Spleen (tissue), 11 donors: ENCODE results near the gene GRK4. TPM values are rescaled to one million over a fixed set of nuclear protein-coding genes. Genes with fewer than 3 reads are reported as not detected.

ENCODE experiments used
- DNase-seq: peaks from one replicate; pipeline ENCODE4 v3.0.0-alpha.2; 2020
- H3K27ac ChIP-seq, 8 donors: fragments of 200-600 bp; sonication (generic) in 7 of 8; 1 replicate in 4 of 8; 2 replicates in 4 of 8; pipeline versions ENCODE4 v1.5.0 to v1.8.0; 2016 to 2021; ENCODE audit warnings: inconsistent platforms in 4 of 8, mild to moderate bottlenecking in 4 of 8, moderate library complexity in 1 of 8
- H3K27me3 ChIP-seq, 7 donors: fragments of 200-600 bp; sonication (generic) in 6 of 7; replicated peaks in 1 of 7; 1 replicate in 4 of 7; 2 replicates in 3 of 7; pipeline versions ENCODE4 v1.5.0 to v1.8.0; 2016 to 2021; ENCODE audit warnings: inconsistent platforms in 3 of 7, mild to moderate bottlenecking in 1 of 7
- H3K36me3 ChIP-seq, 6 donors: fragments of 200-600 bp; sonication (generic) in 5 of 6; 1 replicate in 4 of 6; 2 replicates in 2 of 6; pipeline versions ENCODE4 v1.5.0 to v1.8.0; 2016 to 2021; ENCODE audit warnings: inconsistent platforms in 2 of 6
- H3K4me1 ChIP-seq, 6 donors: fragments of 200-600 bp; sonication (generic) in 5 of 6; 1 replicate in 3 of 6; 2 replicates in 3 of 6; pipeline versions ENCODE4 v1.5.0 to v1.8.0; 2016 to 2021; ENCODE audit warnings: inconsistent platforms in 3 of 6
- H3K4me3 ChIP-seq, 8 donors: fragments of 200-600 bp; sonication (generic) in 7 of 8; 1 replicate in 4 of 8; 2 replicates in 4 of 8; pipeline versions ENCODE4 v1.5.0 to v1.8.0; 2016 to 2021; ENCODE audit warnings: inconsistent platforms in 4 of 8, mild to moderate bottlenecking in 4 of 8, moderate library complexity in 2 of 8
- H3K9me3 ChIP-seq, 8 donors: fragments of 200-600 bp; sonication (generic) in 7 of 8; 1 replicate in 4 of 8; 2 replicates in 4 of 8; pipeline versions ENCODE4 v1.5.0 to v1.8.0; 2016 to 2021; ENCODE audit warnings: inconsistent platforms in 4 of 8
- CTCF ChIP-seq, 11 experiments: fragments of 200-600 bp in 7 of 11; fragments of 450-650 bp in 4 of 11; sonication (generic) in 4 of 11; IDR thresholded peaks in 8 of 11; conservative IDR thresholded peaks in 3 of 11; 1 replicate in 7 of 11; 2 replicates in 4 of 11; pipeline versions ENCODE4 v1.4.0 to v1.8.0; 2016 to 2021; ENCODE audit warnings: antibody characterized with exemption in 11 of 11, inconsistent platforms in 4 of 11, mild to moderate bottlenecking in 1 of 11
- POLR2A ChIP-seq, 3 donors: fragments of 450-650 bp; IDR thresholded peaks; one replicate each; pipeline ENCODE4 v1.5.1; 2017; ENCODE audit warnings: antibody characterized with exemption in 3 of 3, mild to moderate bottlenecking in 1 of 3
- POLR2AphosphoS5 ChIP-seq, 3 donors: sonication (generic); formaldehyde crosslinking; IDR thresholded peaks; one replicate each; pipeline ENCODE4 v1.5.1; 2017; ENCODE audit warnings: antibody characterized with exemption in 3 of 3
- WGBS, 5 donors: extraction: QIAGEN DNeasy Blood & Tissue Kit in 3 of 5; methylation state at CpG; one replicate each; pipeline versions ENCODE4 v1.1.5 to v1.1.7; 2013 to 2018; 5-methylcytosine and 5-hydroxymethylcytosine counted together
- intact Hi-C: fragments of 100-400 bp; cut with DNase I; formaldehyde crosslinking; loops from one replicate; pipeline ENCODE4 v1.15.0; 2023; ENCODE audit warnings: low total_unique reads
- polyA plus RNA-seq, 3 donors: library from polyadenylated mRNA; stranded (reverse); fragments of 200-250 nt; gene quantifications; one replicate each; pipeline ENCODE4 v1.2.1, GENCODE V29; 2013
- total RNA-seq, 7 donors: library from RNA; depleted of rRNA in 3 of 7; stranded (reverse); fragments of >200 nt in 3 of 7; fragmentation: NEBNext Ultra II Directional in 4 of 7; extraction: Animal tissue kit (Norgen Biotek cat#: 25700) in 4 of 7; gene quantifications; one replicate each; pipeline versions ENCODE4 v1.1.0 to v1.2.1, GENCODE V29; 2016 to 2021
- donor health status: healthy with polysubstance abuse.
- donor health status: DM: no; HTN: no; CAD: no; lungs with moderate emphysema.
- donor health status: DM: no; HTN: no; CAD: no.
- donor health status: Bipolar disorder and iron deficiency.
- donor health status: healthy.
- donor health status: DM: no; HTN: no; CAD: no.
- donor health status: DM: yes; HTN: yes; CAD: no.

The GRK4 gene
- total and polyA plus RNA-seq, 10 donors, result 1.0 to 4.3 (median 2.2) TPM

- 49 to 58% (median 56%) methylated on average over 5 of the region's 5 CpGs for WGBS, 5 donors
- intact Hi-C loops, result no loop called here
- H3K4me3 ChIP-seq, result peak overlapping the region in 4 of 8 donors; percentile 83 to 98 (median 88)
These were observed 1.4 kb downstream of the GRK4 start for GRCh38 chr4:2964706-2965258.

GRCh38 chr4:2965262-2965661 lies 1.9 kb downstream of the GRK4 start:
- peak; percentile 68 for DNase-seq
- 81 to 92% (median 84%) methylated on average over 12 to 16 of the region's 16 CpGs for WGBS, 5 donors
- intact Hi-C loops, result no loop called here

More at GRCh38 chr4:2964706-2965258, 1.4 kb downstream of the GRK4 start:
- Histone ChIP-seq H3K27ac (no peak overlapping the region), H3K4me1 (peaks cover 12 to 43% (median 35%) of the 10 kb centered on the region in 6 donors), H3K36me3 (peaks cover 0 to 3% (median 0%) of the 10 kb centered on the region in 6 donors), H3K27me3 (no peaks in the 10 kb centered on the region), H3K9me3 (no peaks in the 10 kb centered on the region)
- DNase-seq, result no peak
- no peak for TF ChIP-seq POLR2A (IDR thresholded peaks at IDR 0.05)
- no peak for TF ChIP-seq CTCF (IDR thresholded peaks at IDR 0.05 in 8 of 11, conservative IDR thresholded peaks at IDR 0.05 in 3 of 11)

GRCh38 chr4:2968381-2968780 lies 5.0 kb downstream of the GRK4 start:
- Histone ChIP-seq H3K27ac (no peak overlapping the region), H3K4me1 (peaks cover 0 to 17% (median 9%) of the 10 kb centered on the region in 6 donors), H3K4me3 (no peak overlapping the region), H3K9me3 (no peaks in the 10 kb centered on the region), H3K27me3 (no peaks in the 10 kb centered on the region), H3K36me3 (no peaks in the 10 kb centered on the region)
- TF ChIP-seq CTCF (IDR thresholded peaks at IDR 0.05 in 8 of 11, conservative IDR thresholded peaks at IDR 0.05 in 3 of 11) (no peak), POLR2A (IDR thresholded peaks at IDR 0.05) (no peak), POLR2AphosphoS5 (IDR thresholded peaks at IDR 0.05) (no peak)
- whole genome bisulfite sequencing, 5 donors, result 78 to 88% (median 84%) methylated on average over 3 of the region's 3 CpGs
- DNase-seq, result no peak
- intact Hi-C loops, result no loop called here

More at GRCh38 chr4:2965262-2965661, 1.9 kb downstream of the GRK4 start:
- H3K4me3 ChIP-seq, result no peak overlapping the region
- H3K27me3 ChIP-seq, result no peaks in the 10 kb centered on the region
- peaks cover 0 to under 1% (median 0%) of the 10 kb centered on the region in 6 donors for H3K36me3 ChIP-seq
- no peak overlapping the region for H3K27ac ChIP-seq
- no peaks in the 10 kb centered on the region for H3K9me3 ChIP-seq
- TF ChIP-seq POLR2A (IDR thresholded peaks at IDR 0.05), result no peak
- no peak for TF ChIP-seq POLR2AphosphoS5 (IDR thresholded peaks at IDR 0.05)
- no peak for TF ChIP-seq CTCF (IDR thresholded peaks at IDR 0.05 in 8 of 11, conservative IDR thresholded peaks at IDR 0.05 in 3 of 11)
- peaks cover 12 to 38% (median 31%) of the 10 kb centered on the region in 6 donors for H3K4me1 ChIP-seq

GRCh38 chr4:2971275-2971674 lies 7.9 kb downstream of the GRK4 start:
- H3K27ac ChIP-seq, result no peak overlapping the region
- no peak for TF ChIP-seq CTCF (IDR thresholded peaks at IDR 0.05 in 8 of 11, conservative IDR thresholded peaks at IDR 0.05 in 3 of 11)
- TF ChIP-seq POLR2A (IDR thresholded peaks at IDR 0.05), result no peak
- no peak for TF ChIP-seq POLR2AphosphoS5 (IDR thresholded peaks at IDR 0.05)
- DNase-seq, result no peak
- H3K36me3 ChIP-seq, result no peaks in the 10 kb centered on the region
- H3K27me3 ChIP-seq, result no peaks in the 10 kb centered on the region
- H3K4me1 ChIP-seq, result no peaks in the 10 kb centered on the region
- H3K9me3 ChIP-seq, result no peaks in the 10 kb centered on the region
- intact Hi-C loops, result no loop called here
- no peak overlapping the region for H3K4me3 ChIP-seq
- 72 to 91% (median 83%) methylated on average over 3 of the region's 3 CpGs for WGBS, 5 donors
